GM06990 (cell line): Measurements from ENCODE around the gene PRKAG3.

Experiments used
- DNase-seq: peaks from one replicate; pipeline ENCODE4 v3.0.0-alpha.2; 2011; ENCODE audit not compliant: insufficient read length; ENCODE audit errors: extremely low read depth
- H3K27me3 ChIP-seq: replicated peaks from 2 replicates; pipeline ENCODE4 v1.6.0; 2011; ENCODE audit warnings: low read length; ENCODE audit not compliant: control insufficient read depth, insufficient read depth
- H3K36me3 ChIP-seq: 2 replicates; pipeline ENCODE4 v1.5.1; 2011; ENCODE audit warnings: low read length; ENCODE audit not compliant: control insufficient read depth, insufficient read depth
- H3K4me3 ChIP-seq: replicated peaks from 2 replicates; pipeline ENCODE4 v1.5.1; 2011; ENCODE audit warnings: low read depth, mild to moderate bottlenecking, control low read depth, low read length
- TF ChIP-seq, protein P1 (sequence below): IDR thresholded peaks from 2 replicates; pipeline ENCODE4 v1.5.1; 2011; ENCODE audit warnings: low read length, control low read depth, mild to moderate bottlenecking, inconsistent platforms; ENCODE audit not compliant: insufficient read depth, poor library complexity, severe bottlenecking

The PRKAG3 gene

GRCh38 chr2:218814540-218815243 lies 16.9 kb downstream of the PRKAG3 start:
- H3K4me3 ChIP-seq, result no peak overlapping the region
- TF ChIP-seq, protein P1, sequence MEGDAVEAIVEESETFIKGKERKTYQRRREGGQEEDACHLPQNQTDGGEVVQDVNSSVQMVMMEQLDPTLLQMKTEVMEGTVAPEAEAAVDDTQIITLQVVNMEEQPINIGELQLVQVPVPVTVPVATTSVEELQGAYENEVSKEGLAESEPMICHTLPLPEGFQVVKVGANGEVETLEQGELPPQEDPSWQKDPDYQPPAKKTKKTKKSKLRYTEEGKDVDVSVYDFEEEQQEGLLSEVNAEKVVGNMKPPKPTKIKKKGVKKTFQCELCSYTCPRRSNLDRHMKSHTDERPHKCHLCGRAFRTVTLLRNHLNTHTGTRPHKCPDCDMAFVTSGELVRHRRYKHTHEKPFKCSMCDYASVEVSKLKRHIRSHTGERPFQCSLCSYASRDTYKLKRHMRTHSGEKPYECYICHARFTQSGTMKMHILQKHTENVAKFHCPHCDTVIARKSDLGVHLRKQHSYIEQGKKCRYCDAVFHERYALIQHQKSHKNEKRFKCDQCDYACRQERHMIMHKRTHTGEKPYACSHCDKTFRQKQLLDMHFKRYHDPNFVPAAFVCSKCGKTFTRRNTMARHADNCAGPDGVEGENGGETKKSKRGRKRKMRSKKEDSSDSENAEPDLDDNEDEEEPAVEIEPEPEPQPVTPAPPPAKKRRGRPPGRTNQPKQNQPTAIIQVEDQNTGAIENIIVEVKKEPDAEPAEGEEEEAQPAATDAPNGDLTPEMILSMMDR, result no peak
- DNase-seq, result no peak
- H3K27me3 ChIP-seq, result no peaks in the 10 kb centered on the region; the same call in 1 of the 2 replicates
- H3K36me3 ChIP-seq, result no peaks in the 10 kb centered on the region

DNA sequence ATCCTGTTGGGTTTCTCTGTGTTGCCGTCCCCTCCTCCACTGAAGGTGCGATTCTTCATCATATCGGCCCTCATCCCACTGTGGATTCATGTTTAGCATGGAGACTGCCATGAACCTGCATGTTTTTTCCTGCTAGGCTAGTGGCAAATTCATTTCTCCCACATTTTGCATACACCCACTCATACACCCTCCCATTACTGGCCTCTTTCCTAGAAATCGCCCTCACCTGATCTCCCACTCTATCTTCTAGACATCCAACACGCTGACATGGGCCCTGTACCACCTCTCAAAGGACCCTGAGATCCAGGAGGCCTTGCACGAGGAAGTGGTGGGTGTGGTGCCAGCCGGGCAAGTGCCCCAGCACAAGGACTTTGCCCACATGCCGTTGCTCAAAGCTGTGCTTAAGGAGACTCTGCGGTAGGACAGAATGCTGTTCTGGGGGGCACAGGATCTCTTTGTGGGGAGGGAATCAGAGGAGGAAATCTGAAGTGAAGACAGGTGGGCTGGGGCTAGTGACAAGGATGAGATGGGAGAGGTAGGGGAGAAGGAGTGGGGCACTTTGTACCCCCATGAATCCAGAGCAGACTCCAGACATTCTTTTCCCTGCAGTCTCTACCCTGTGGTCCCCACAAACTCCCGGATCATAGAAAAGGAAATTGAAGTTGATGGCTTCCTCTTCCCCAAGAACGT lies 17.7 kb downstream of the PRKAG3 start:
- TF ChIP-seq, protein P1, result no peak

GRCh38 chr2:218812861-218813260 lies 18.7 kb downstream of the PRKAG3 start:
- H3K27me3 ChIP-seq, result no peaks in the 10 kb centered on the region; the same call in 1 of the 2 replicates
- no peak for DNase-seq
- no peaks in the 10 kb centered on the region for H3K36me3 ChIP-seq
- no peak overlapping the region for H3K4me3 ChIP-seq
- TF ChIP-seq, protein P1, result no peak

More for the DNA sequence above, 17.7 kb downstream of the PRKAG3 start:
- Histone ChIP-seq H3K4me3 (no peak overlapping the region), H3K36me3 (no peaks in the 10 kb centered on the region), H3K27me3 (no peaks in the 10 kb centered on the region; the same call in 1 of the 2 replicates)
- no peak for DNase-seq

GRCh38 chr2:218812096-218812815 lies 19.3 kb downstream of the PRKAG3 start:
- TF ChIP-seq, protein P1, result no peak
- Histone ChIP-seq H3K36me3 (no peaks in the 10 kb centered on the region), H3K4me3 (no peak overlapping the region), H3K27me3 (no peaks in the 10 kb centered on the region; the same call in 1 of the 2 replicates)
- DNase-seq, result no peak

DNA sequence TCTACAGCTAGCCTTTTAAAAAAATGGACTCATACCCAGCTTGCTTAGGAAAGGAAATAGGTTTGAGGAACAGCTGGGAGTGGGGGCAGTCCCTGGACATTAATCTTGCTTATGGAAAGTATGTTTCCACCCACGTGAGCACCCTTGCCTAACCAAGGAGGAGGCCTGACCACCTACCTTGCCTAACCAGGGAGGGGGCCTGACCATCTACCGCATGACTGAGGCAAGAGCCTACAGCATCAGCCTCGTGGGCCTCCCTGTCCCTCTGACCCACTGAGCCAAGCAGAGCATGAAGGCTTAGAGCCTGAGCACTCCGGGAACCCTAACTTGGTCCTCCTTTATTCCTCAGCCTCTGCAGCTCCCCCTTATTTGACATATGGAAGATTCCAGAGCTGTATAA lies 20.2 kb downstream of the PRKAG3 start:
- no peak overlapping the region for H3K4me3 ChIP-seq
- H3K27me3 ChIP-seq, result no peaks in the 10 kb centered on the region; the same call in 1 of the 2 replicates
- no peak for DNase-seq
- no peaks in the 10 kb centered on the region for H3K36me3 ChIP-seq
- TF ChIP-seq, protein P1, result no peak
